A673 (cell line): ENCODE data around the gene COPA. TPM values are rescaled to one million over a fixed set of nuclear protein-coding genes. Genes with fewer than 3 reads are reported as not detected.

ENCODE experiments used
- BruUV-seq: library from RNA; stranded (reverse); fragments of 400-500 nt; replicated peaks from 2 replicates; lab custom pipeline; 2021; lab: Mats Ljungman, UMichigan
- CTCF ChIA-PET: fragments of 300-600 bp; sonication (Branson Sonifier 250); formaldehyde crosslinking; loops from one replicate; lab custom pipeline; 2022; ENCODE audit warnings: antibody characterized with exemption; lab: Charles Lee
- POLR2A ChIA-PET: fragments of 300-600 bp; sonication (Branson Sonifier 250); formaldehyde crosslinking; loops from one replicate; lab custom pipeline; 2022; ENCODE audit warnings: antibody characterized with exemption; ENCODE audit not compliant: low non-redundant PET; lab: Charles Lee
- DNase-seq: peaks from one replicate; pipeline ENCODE4 v3.0.0-alpha.2; 2015; ENCODE audit warnings: low spot score
- H3K27ac ChIP-seq: fragments of 200-600 bp; sonication (generic); 2 replicates; pipeline ENCODE4 v1.5.1; 2016; ENCODE audit warnings: mixed run types, low read depth, mild to moderate bottlenecking, mixed read lengths, antibody characterized with exemption, low read length; ENCODE audit not compliant: poor library complexity, severe bottlenecking
- H3K27me3 ChIP-seq: fragments of 200-600 bp; sonication (generic); replicated peaks from 2 replicates; pipeline ENCODE4 v1.6.1; 2017; ENCODE audit warnings: mixed run types, low read depth, mild to moderate bottlenecking, mixed read lengths, antibody characterized with exemption, low read length; ENCODE audit not compliant: insufficient read depth, poor library complexity
- H3K36me3 ChIP-seq: fragments of 200-600 bp; sonication (generic); 2 replicates; pipeline ENCODE4 v1.6.1; 2016; ENCODE audit warnings: mixed run types, mild to moderate bottlenecking, mixed read lengths, antibody characterized with exemption, low read length; ENCODE audit not compliant: insufficient read depth, poor library complexity, severe bottlenecking
- H3K4me1 ChIP-seq: fragments of 200-600 bp; sonication (generic); 2 replicates; pipeline ENCODE4 v1.6.1; 2017; ENCODE audit warnings: mixed run types, mild to moderate bottlenecking, mixed read lengths, antibody characterized with exemption, low read length; ENCODE audit not compliant: insufficient read depth, poor library complexity, severe bottlenecking
- H3K4me3 ChIP-seq: fragments of 200-600 bp; sonication (generic); 2 replicates; pipeline ENCODE4 v1.5.1; 2016; ENCODE audit warnings: low read depth, mixed run types, mild to moderate bottlenecking, mixed read lengths, low read length; ENCODE audit not compliant: poor library complexity, severe bottlenecking
- H3K9me3 ChIP-seq: fragments of 200-600 bp; sonication (generic); 2 replicates; pipeline ENCODE4 v1.6.1; 2016; ENCODE audit warnings: mixed run types, low read depth, mild to moderate bottlenecking, mixed read lengths, antibody characterized with exemption, low read length; ENCODE audit not compliant: poor library complexity, severe bottlenecking
- EZH2 ChIP-seq: fragments of 200-600 bp; sonication (generic); IDR thresholded peaks from 2 replicates; pipeline ENCODE4 v1.6.1; 2017; ENCODE audit warnings: borderline replicate concordance, low read depth, mild to moderate bottlenecking, mixed read lengths, antibody characterized with exemption, low read length; ENCODE audit not compliant: poor library complexity, severe bottlenecking
- intact Hi-C: fragments of 100-400 bp; cut with micrococcal nuclease; formaldehyde crosslinking; loops from one replicate; pipeline ENCODE4 v1.10.0; 2022; ENCODE audit not compliant: unreplicated experiment
- total RNA-seq: library from RNA; stranded (reverse); gene quantifications from 2 replicates; pipeline ENCODE4 v1.2.3, GENCODE V29; 2021
- TF ChIP-seq, protein P1 (sequence below): fragments of 300-800, 200-600 bp; sonication (generic); conservative IDR thresholded peaks from 2 replicates; pipeline ENCODE4 v1.5.1; 2017; ENCODE audit warnings: low read depth, mild to moderate bottlenecking, antibody characterized with exemption, low read length, moderate library complexity, mixed read lengths

COPA gene
- total RNA-seq, 1 experiment from 2014 or later = 134 TPM

DNA sequence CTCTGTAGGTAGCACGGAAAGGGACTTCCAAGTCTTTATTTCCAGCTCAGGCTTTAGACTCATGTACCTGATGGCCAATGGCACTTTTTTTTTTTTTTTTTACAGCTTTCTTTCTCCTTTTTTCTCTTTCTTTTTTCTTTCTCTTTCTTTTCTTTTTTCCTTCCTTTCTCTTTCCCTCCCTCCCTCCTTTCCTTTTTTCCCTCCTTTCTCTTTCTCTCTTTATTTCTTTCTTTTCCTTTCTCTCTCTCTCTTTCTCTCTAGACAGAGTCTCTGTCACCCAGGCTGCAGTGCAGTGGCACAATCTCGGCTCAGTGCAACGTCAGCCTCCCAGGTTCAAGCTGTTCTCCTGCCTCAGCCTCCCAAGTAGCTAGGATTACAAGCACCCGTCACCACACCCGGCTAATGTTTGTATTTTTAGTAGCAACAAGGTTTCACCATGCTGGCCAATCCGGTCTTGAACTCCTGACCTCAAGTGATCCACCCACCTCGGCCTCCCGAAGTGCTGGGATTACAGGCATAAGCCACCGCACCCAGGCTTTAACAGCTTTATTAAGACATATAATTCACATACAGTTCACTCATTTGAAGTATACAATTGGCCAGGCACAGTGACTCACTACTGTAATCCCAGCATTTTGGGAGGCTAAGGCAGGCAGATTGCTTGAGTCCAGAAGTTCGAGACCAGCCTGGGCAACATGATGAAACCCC, 75.6 kb downstream of the COPA start:
- no TSS peak for BruUV-seq
- no peak for DNase-seq
- ChIA-PET CTCF (no interaction called here), POLR2A (interaction anchor here (0.5 kb wide), 1 partner anchor 19 kb away, joined by 3 read pairs; no protein-coding TSS in a partner anchor)
- H3K9me3 ChIP-seq = no peaks in the 10 kb centered on the region
- no peaks in the 10 kb centered on the region for H3K36me3 ChIP-seq
- peaks cover 4% of the 10 kb centered on the region for H3K27me3 ChIP-seq
- H3K4me1 ChIP-seq = peaks cover 6% of the 10 kb centered on the region
- intact Hi-C loops = no loop called here
- no peak overlapping the region for H3K27ac ChIP-seq
- H3K4me3 ChIP-seq = no peak overlapping the region
- TF ChIP-seq, protein P1, sequence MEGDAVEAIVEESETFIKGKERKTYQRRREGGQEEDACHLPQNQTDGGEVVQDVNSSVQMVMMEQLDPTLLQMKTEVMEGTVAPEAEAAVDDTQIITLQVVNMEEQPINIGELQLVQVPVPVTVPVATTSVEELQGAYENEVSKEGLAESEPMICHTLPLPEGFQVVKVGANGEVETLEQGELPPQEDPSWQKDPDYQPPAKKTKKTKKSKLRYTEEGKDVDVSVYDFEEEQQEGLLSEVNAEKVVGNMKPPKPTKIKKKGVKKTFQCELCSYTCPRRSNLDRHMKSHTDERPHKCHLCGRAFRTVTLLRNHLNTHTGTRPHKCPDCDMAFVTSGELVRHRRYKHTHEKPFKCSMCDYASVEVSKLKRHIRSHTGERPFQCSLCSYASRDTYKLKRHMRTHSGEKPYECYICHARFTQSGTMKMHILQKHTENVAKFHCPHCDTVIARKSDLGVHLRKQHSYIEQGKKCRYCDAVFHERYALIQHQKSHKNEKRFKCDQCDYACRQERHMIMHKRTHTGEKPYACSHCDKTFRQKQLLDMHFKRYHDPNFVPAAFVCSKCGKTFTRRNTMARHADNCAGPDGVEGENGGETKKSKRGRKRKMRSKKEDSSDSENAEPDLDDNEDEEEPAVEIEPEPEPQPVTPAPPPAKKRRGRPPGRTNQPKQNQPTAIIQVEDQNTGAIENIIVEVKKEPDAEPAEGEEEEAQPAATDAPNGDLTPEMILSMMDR = no peak
- TF ChIP-seq EZH2 = no peak

DNA sequence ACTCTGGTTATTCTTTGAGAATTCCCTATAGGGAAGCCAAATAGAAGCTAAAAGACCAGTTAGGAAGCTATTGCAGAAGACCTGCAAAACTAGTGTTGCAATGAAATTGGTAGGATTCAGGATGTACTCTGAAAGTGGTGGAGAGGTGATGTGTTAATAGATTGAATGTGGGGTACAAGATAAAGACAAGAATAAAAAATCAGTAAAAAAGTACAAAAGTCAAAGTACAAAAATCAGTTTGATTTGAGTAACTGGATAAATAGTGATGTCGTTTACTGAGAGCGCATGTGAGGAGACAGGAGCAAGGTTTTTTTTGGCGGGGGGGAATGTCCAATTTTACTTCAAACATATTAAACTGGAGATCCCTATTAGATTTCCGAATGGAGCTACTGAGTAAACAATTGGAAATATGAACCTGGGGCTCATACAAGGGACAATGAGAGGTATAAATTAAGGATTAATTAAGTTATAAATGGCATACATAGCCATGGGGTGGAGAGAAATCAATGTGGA, 78.2 kb downstream of the COPA start:
- H3K4me1 ChIP-seq = peaks cover 17% of the 10 kb centered on the region
- intact Hi-C loops = no loop called here
- no TSS peak for BruUV-seq
- H3K36me3 ChIP-seq = no peaks in the 10 kb centered on the region
- POLR2A ChIA-PET = no interaction called here
- H3K9me3 ChIP-seq = no peaks in the 10 kb centered on the region
- CTCF ChIA-PET = interaction anchor here (1.2 kb wide), 1 partner anchor 27 kb away, joined by 4 read pairs; no protein-coding TSS in a partner anchor
- TF ChIP-seq, protein P1 = no peak
- no peak for TF ChIP-seq EZH2
- no peak overlapping the region for H3K27ac ChIP-seq
- H3K4me3 ChIP-seq = no peak overlapping the region
- no peak for DNase-seq
- no peaks in the 10 kb centered on the region for H3K27me3 ChIP-seq

DNA sequence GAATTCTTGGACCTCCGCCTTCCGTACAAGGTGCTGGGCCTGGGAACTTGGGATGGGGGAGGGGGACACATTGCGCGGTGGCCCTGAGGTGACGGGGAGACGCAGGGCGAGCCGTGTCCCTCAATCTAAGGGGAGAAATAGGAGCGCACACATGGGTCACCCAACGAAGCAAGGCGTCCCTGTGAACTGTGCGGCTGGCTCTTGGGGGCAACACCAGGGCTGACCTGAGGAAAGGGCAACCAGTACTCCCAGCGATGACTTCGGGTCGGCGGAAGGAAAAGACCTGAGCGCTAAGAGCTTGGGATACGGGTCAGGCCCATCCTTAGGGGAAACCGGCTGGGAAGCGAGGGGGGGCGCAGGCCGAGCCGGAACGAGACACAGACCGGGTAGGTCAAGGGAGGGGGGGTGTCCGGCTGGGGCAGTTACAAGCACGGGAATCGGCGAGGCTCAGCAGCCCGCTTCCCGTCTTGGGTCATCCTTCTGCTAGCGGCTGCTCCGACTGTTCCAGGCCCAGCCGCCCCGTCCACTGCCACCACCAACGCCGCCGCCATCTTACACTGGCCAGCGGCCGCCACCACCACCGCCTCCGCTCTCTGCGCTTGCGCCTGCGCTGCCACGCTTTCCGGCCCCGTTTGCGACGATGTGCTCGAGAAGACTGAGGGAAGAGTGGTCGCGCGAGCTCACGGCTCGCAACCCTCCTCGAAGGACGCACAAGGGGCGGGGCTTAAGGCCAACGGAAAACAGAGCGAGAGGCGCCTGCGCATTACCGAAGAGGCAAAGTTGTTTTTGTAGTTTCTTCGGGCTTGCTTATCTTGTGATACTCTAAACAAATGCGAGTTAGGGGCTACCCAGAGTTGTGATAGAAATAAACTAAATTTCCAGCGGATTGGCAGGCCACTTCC, 80.9 kb downstream of the COPA start, which contains the start of gene DCAF8:
Gene DCAF8 (minus strand): TSS at position 657 of the 902 bp plus-strand sequence. CDS start 18,541 bp downstream, outside the sequence.
- BruUV-seq = TSS peak; percentile 37

More for the DNA sequence above, 80.9 kb downstream of the COPA start, which contains the start of gene DCAF8:
- Histone ChIP-seq H3K36me3 (no peaks in the 10 kb centered on the region), H3K27ac (peak within 1 kb of the TSS; percentile 92), H3K4me3 (peak within 1 kb of the TSS; percentile 85), H3K4me1 (peaks cover 21% of the 10 kb centered on the region), H3K9me3 (no peaks in the 10 kb centered on the region), H3K27me3 (no peaks in the 10 kb centered on the region)
- intact Hi-C loops = no loop called here
- POLR2A ChIA-PET = interaction anchor here (0.5 to 0.6 kb wide), 2 partner anchors 19 to 189 kb away, joined by 7 read pairs; no protein-coding TSS in a partner anchor
- no peak for TF ChIP-seq EZH2
- TF ChIP-seq, protein P1 = no peak
- peak; percentile 99 for DNase-seq
- CTCF ChIA-PET = interaction anchor here (0.6 to 1.0 kb wide), 3 partner anchors 10 to 71 kb away, joined by 3 to 4 read pairs (median 3); no protein-coding TSS in a partner anchor
